Lower leg skin (tissue), 3 donors: ENCODE measurements around the gene GTPBP8.

ENCODE experiments used
- POLR2A ChIP-seq, 2 donors: fragments of 450-650 bp; IDR thresholded peaks; one replicate each; pipeline ENCODE4 v1.6.1; 2016 to 2017; ENCODE audit warnings: antibody characterized with exemption in 2 of 2, mild to moderate bottlenecking in 1 of 2, moderate library complexity in 1 of 2
- TF ChIP-seq, protein P1 (sequence below), 3 donors: fragments of 450-650 bp; IDR thresholded peaks; one replicate each; pipeline ENCODE4 v1.5.1; 2016; ENCODE audit warnings: antibody characterized with exemption in 3 of 3, mild to moderate bottlenecking in 3 of 3, moderate library complexity in 2 of 3

DNA sequence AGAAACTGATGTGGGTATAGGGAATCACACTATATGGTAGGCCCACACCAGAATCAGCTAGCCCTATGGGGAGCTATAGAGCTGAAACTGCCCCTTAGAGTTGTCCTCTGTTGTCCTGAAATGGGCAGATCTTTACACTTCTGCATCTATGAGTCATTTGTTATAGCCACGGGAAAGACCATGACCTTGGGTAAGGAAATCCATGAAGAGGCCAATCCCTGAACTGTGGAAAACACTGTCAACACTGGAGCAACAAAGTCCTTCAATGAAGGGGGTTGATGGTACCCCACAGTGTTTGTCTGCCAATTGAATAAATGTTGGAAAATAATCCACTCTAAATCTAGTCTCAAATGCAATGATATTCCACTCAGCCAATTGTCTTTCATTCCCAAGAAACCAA lies 10.7 kb upstream of the GTPBP8 start:
- TF ChIP-seq, protein P1, sequence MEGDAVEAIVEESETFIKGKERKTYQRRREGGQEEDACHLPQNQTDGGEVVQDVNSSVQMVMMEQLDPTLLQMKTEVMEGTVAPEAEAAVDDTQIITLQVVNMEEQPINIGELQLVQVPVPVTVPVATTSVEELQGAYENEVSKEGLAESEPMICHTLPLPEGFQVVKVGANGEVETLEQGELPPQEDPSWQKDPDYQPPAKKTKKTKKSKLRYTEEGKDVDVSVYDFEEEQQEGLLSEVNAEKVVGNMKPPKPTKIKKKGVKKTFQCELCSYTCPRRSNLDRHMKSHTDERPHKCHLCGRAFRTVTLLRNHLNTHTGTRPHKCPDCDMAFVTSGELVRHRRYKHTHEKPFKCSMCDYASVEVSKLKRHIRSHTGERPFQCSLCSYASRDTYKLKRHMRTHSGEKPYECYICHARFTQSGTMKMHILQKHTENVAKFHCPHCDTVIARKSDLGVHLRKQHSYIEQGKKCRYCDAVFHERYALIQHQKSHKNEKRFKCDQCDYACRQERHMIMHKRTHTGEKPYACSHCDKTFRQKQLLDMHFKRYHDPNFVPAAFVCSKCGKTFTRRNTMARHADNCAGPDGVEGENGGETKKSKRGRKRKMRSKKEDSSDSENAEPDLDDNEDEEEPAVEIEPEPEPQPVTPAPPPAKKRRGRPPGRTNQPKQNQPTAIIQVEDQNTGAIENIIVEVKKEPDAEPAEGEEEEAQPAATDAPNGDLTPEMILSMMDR (IDR thresholded peaks at IDR 0.05): no peak
- TF ChIP-seq POLR2A (IDR thresholded peaks at IDR 0.05): no peak
